Measurements from ENCODE around the gene KIRREL3.
"Not testable (repeated sequence)": the region's sequence is repeated elsewhere in the genome, so short reads cannot be mapped to it uniquely, and the experiment has no call there.

The KIRREL3 gene

DNA sequence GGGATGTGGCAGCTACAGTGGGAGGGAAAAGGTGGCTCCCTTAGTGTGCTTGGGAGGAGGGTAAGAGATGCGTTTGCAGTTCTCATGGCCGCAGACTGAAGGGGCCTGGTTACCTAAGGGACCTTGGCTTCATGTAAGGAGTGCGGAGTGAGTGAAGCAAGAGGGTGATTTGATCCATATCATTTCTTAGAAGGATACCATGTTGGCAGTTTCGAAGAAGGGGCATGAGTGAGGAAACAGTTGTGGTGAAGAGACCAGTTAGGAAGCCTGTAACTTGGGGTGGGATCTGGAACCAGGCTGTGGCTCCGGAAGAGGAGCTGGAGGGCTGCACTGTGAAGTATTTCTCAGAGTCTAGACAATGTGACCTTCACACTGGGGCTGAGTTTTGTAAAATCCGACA lies 600.1 kb downstream of the KIRREL3 start:
- TF ChIP-seq, protein P1, sequence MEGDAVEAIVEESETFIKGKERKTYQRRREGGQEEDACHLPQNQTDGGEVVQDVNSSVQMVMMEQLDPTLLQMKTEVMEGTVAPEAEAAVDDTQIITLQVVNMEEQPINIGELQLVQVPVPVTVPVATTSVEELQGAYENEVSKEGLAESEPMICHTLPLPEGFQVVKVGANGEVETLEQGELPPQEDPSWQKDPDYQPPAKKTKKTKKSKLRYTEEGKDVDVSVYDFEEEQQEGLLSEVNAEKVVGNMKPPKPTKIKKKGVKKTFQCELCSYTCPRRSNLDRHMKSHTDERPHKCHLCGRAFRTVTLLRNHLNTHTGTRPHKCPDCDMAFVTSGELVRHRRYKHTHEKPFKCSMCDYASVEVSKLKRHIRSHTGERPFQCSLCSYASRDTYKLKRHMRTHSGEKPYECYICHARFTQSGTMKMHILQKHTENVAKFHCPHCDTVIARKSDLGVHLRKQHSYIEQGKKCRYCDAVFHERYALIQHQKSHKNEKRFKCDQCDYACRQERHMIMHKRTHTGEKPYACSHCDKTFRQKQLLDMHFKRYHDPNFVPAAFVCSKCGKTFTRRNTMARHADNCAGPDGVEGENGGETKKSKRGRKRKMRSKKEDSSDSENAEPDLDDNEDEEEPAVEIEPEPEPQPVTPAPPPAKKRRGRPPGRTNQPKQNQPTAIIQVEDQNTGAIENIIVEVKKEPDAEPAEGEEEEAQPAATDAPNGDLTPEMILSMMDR (IDR thresholded peaks at IDR 0.05) = no peak
- Histone ChIP-seq H3K4me1 (ENCODE audit: control insufficient read depth in 1 of 2, insufficient read depth in 1 of 2, low read depth in 1 of 2, low read length in 1 of 2) (peaks cover under 1 to 4% of the 10 kb centered on the region in 2 experiments), H3K9me3 (no peaks in the 10 kb centered on the region), H3K27me3 (no peaks in the 10 kb centered on the region), H3K4me3 (ENCODE audit: low read depth in 1 of 2, low read length in 1 of 2) (no peak overlapping the region), H3K27ac (no peak overlapping the region), H3K36me3 (peaks cover 6% of the 10 kb centered on the region)

- Histone ChIP-seq H3K9me3 (no peaks in the 10 kb centered on the region), H3K27me3 (no peaks in the 10 kb centered on the region), H3K36me3 (peaks cover 6% of the 10 kb centered on the region), H3K27ac (no peak overlapping the region), H3K4me1 (ENCODE audit: control insufficient read depth in 1 of 2, insufficient read depth in 1 of 2, low read depth in 1 of 2, low read length in 1 of 2) (no peaks in the 10 kb centered on the region), H3K4me3 (ENCODE audit: low read depth in 1 of 2, low read length in 1 of 2) (no peak overlapping the region)
- TF ChIP-seq, protein P1 (IDR thresholded peaks at IDR 0.05) = no peak
These were observed 600.6 kb downstream of the KIRREL3 start for GRCh38 chr11:126400019-126400418.

DNA sequence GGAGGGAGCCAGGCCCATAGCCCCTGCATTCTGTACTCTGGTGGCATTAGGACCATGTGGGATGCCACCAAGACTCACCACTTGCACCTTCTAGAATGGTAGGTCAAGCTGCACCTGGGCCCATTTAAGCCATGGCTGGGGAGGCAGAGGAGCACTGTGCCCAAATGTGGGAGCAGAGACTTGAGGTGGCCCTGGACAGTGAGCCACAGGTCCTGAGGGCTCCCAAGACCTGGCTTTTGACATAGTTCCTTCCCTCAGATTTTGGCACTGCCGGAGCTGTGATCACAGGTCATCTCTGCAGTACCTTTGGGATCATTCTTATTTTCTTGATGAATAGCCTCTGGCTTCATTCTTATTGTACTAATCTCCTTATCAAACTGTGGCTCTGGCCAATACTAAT lies 601.8 kb downstream of the KIRREL3 start:
- no peak overlapping the region for H3K27ac ChIP-seq

GRCh38 chr11:126398296-126398695 lies 602.3 kb downstream of the KIRREL3 start:
- H3K4me3 ChIP-seq (ENCODE audit: low read depth in 1 of 2, low read length in 1 of 2) = no peak overlapping the region

More for the DNA sequence above, 601.8 kb downstream of the KIRREL3 start:
- no peaks in the 10 kb centered on the region for H3K9me3 ChIP-seq
- H3K27me3 ChIP-seq = no peaks in the 10 kb centered on the region
- TF ChIP-seq, protein P1 (IDR thresholded peaks at IDR 0.05) = no peak
- no peak overlapping the region for H3K4me3 ChIP-seq (ENCODE audit: low read depth in 1 of 2, low read length in 1 of 2)
- H3K4me1 ChIP-seq (ENCODE audit: control insufficient read depth in 1 of 2, insufficient read depth in 1 of 2, low read depth in 1 of 2, low read length in 1 of 2) = no peaks in the 10 kb centered on the region
- H3K36me3 ChIP-seq = peaks cover 6% of the 10 kb centered on the region

DNA sequence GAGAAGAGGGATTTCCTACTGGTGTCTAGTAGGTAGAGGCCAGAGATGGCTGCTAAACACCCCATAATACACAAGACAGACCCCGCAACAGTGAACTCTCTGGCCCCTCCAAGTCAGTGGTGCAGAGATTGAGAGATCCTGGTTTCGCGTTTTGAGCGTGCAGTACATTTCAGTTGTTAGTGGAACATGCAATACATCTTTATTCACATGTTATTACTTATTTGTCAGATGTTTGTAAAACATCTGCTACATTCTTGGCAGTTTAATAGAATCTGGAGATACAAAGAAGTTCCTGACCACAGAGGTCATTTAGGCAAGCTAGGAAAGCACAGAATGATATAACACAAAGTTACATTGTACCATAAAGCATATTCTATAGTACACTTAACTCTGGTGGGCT lies 603.6 kb downstream of the KIRREL3 start:
- TF ChIP-seq, protein P1 (IDR thresholded peaks at IDR 0.05) = no peak
- Histone ChIP-seq H3K4me3 (ENCODE audit: low read depth in 1 of 2, low read length in 1 of 2) (no peak overlapping the region), H3K27ac (no peak overlapping the region), H3K36me3 (no peaks in the 10 kb centered on the region), H3K9me3 (no peaks in the 10 kb centered on the region), H3K4me1 (ENCODE audit: control insufficient read depth in 1 of 2, insufficient read depth in 1 of 2, low read depth in 1 of 2, low read length in 1 of 2) (peaks cover 15 to 16% of the 10 kb centered on the region in 2 experiments), H3K27me3 (no peaks in the 10 kb centered on the region)

More at GRCh38 chr11:126398296-126398695, 602.3 kb downstream of the KIRREL3 start:
- Histone ChIP-seq H3K4me1 (ENCODE audit: control insufficient read depth in 1 of 2, insufficient read depth in 1 of 2, low read depth in 1 of 2, low read length in 1 of 2) (peaks cover 2 to 3% of the 10 kb centered on the region in 2 experiments), H3K9me3 (no peaks in the 10 kb centered on the region), H3K27me3 (no peaks in the 10 kb centered on the region), H3K27ac (no peak overlapping the region), H3K36me3 (peaks cover 6% of the 10 kb centered on the region)
- TF ChIP-seq, protein P1 (IDR thresholded peaks at IDR 0.05) = no peak

DNA sequence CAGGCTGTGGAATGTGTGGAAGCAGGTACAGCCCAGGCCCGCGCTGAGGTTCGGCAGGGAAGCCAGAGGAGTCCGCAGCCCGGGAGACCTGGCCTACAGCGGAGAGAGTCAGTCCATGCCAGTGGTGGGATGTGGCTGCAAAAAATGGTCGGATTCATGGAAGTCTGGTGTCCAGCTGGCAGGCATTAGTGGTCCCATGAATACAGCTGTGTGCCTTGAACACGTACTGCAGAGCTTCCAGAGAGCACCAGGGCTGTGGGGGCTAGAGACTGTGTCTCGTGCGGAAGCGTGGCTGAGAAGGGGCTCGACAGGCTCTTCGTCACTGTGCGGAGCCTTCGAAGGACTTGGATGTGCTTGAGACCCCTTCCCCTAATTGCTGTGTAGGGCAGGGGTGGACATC lies 604.3 kb downstream of the KIRREL3 start:
- H3K36me3 ChIP-seq; H3K9me3 ChIP-seq; H3K27me3 ChIP-seq; H3K27ac ChIP-seq; H3K4me3 ChIP-seq (ENCODE audit: low read depth in 1 of 2, low read length in 1 of 2): not testable (repeated sequence)
- H3K4me1 ChIP-seq (ENCODE audit: control insufficient read depth in 1 of 2, insufficient read depth in 1 of 2, low read depth in 1 of 2, low read length in 1 of 2) = peaks cover 22 to 23% of the 10 kb centered on the region in 2 experiments

GRCh38 chr11:126395784-126396183 lies 604.8 kb downstream of the KIRREL3 start:
- H3K4me1 ChIP-seq (ENCODE audit: control insufficient read depth in 1 of 2, insufficient read depth in 1 of 2, low read depth in 1 of 2, low read length in 1 of 2) = peaks cover 27 to 28% of the 10 kb centered on the region in 2 experiments
- H3K27me3 ChIP-seq; H3K36me3 ChIP-seq; H3K4me3 ChIP-seq (ENCODE audit: low read depth in 1 of 2, low read length in 1 of 2); H3K27ac ChIP-seq; H3K9me3 ChIP-seq: not testable (repeated sequence)

GRCh38 chr11:126394634-126395072 lies 605.9 kb downstream of the KIRREL3 start:
- H3K4me1 ChIP-seq (ENCODE audit: control insufficient read depth in 1 of 2, insufficient read depth in 1 of 2, low read depth in 1 of 2, low read length in 1 of 2) = peaks cover 29 to 30% of the 10 kb centered on the region in 2 experiments
- not testable (repeated sequence) for H3K36me3 ChIP-seq; H3K27ac ChIP-seq; H3K4me3 ChIP-seq (ENCODE audit: low read depth in 1 of 2, low read length in 1 of 2); H3K9me3 ChIP-seq; H3K27me3 ChIP-seq

All from neutrophil (primary cell).